Skin of body (tissue), 3 donors: ENCODE data around the gene CEACAM20. TPM values are rescaled to one million over a fixed set of nuclear protein-coding genes. Genes with fewer than 3 reads are reported as not detected.
"Not testable (repeated sequence)": the region's sequence is repeated elsewhere in the genome, so short reads cannot be mapped to it uniquely, and the experiment has no call there.

Source experiments
- DNase-seq: peaks from one replicate; lab custom pipeline; 2025; lab: John Stamatoyannopoulos, UW
- small RNA-seq: library from RNA; depleted of rRNA; stranded (forward); fragments of <200 nt; gene quantifications from one replicate; pipeline ENCODE3, GENCODE V24; 2014; ENCODE audit warnings: low replicate concordance
- total RNA-seq: library from RNA; depleted of rRNA; stranded (reverse); fragments of >200 nt; gene quantifications from one replicate; pipeline ENCODE4 v1.2.3, GENCODE V29; 2014

Gene CEACAM20
- total RNA-seq, 1 donor from 2014 or later: not detected

- DNase-seq: no peak
These were observed 32.8 kb downstream of the CEACAM20 start for GRCh38 chr19:44496711-44497110.

GRCh38 chr19:44476559-44477408 is 52.7 kb downstream of the CEACAM20 start:
- DNase-seq: no peak

GRCh38 chr19:44468730-44469129 is 60.7 kb downstream of the CEACAM20 start:
- DNase-seq: not testable (repeated sequence)

- DNase-seq: not testable (repeated sequence)
These were observed 66.7 kb downstream of the CEACAM20 start for GRCh38 chr19:44462600-44463286.

Small RNA genes within 50 kb of the gene (small RNA-seq; reads per million reads assigned to genes)
- gene AC243964.1: not detected

Other genes with a start within 250 kb of the CEACAM20 start
- gene ZNF235, start 224.7 kb downstream of the CEACAM20 start, total RNA-seq: 10.4 TPM
- 8.3 TPM for gene ZNF112, start 173.0 kb downstream of the CEACAM20 start, total RNA-seq
- 2.8 TPM for gene ZNF285, start 128.1 kb downstream of the CEACAM20 start, total RNA-seq
- gene ZNF229, start 81.2 kb downstream of the CEACAM20 start, total RNA-seq: 8.5 TPM
- 10.0 TPM for gene ZNF180, start 29.2 kb downstream of the CEACAM20 start, total RNA-seq
- gene IGSF23, start 83.9 kb upstream of the CEACAM20 start, total RNA-seq: not detected
- gene PVR, start 114.2 kb upstream of the CEACAM20 start, total RNA-seq: 18.8 TPM
- 3.4 TPM for gene CEACAM19, start 141.8 kb upstream of the CEACAM20 start, total RNA-seq
- not detected for gene CEACAM16, start 169.5 kb upstream of the CEACAM20 start, total RNA-seq
- 4.6 TPM for gene BCL3, start 219.0 kb upstream of the CEACAM20 start, total RNA-seq
- 12.5 TPM for gene CBLC, start 248.2 kb upstream of the CEACAM20 start, total RNA-seq